DOHH2 (cell line): Measurements from ENCODE around the gene PRR16.
"Not testable (repeated sequence)": the region's sequence is repeated elsewhere in the genome, so short reads cannot be mapped to it uniquely, and the experiment has no call there.

ENCODE experiments used
- H3F3A ChIP-seq: fragments of 200-600 bp; sonication (generic), shearing (Covaris generic); 2 replicates; pipeline ENCODE4 v1.6.0; 2016; ENCODE audit warnings: antibody characterized with exemption, mild to moderate bottlenecking; ENCODE audit not compliant: control insufficient read depth, insufficient read depth
- H3K27ac ChIP-seq: fragments of 200-600 bp; sonication (generic); 2 replicates; pipeline ENCODE4 v1.5.1; 2014; ENCODE audit warnings: low read depth, mild to moderate bottlenecking, low read length, moderate library complexity
- H3K27me3 ChIP-seq: fragments of 200-600 bp; sonication (generic); 2 replicates; pipeline ENCODE4 v1.6.1; 2014; ENCODE audit warnings: mild to moderate bottlenecking, low read length, mixed read lengths; ENCODE audit not compliant: control insufficient read depth
- H3K36me3 ChIP-seq: fragments of 200-600 bp; sonication (generic); 2 replicates; pipeline ENCODE4 v1.6.1; 2014; ENCODE audit warnings: mild to moderate bottlenecking, low read length, moderate library complexity, mixed read lengths; ENCODE audit not compliant: control insufficient read depth
- H3K4me1 ChIP-seq: fragments of 200-600 bp; sonication (generic); 2 replicates; pipeline ENCODE4 v1.6.1; 2014; ENCODE audit warnings: mild to moderate bottlenecking, low read length, mixed read lengths; ENCODE audit not compliant: control insufficient read depth
- H3K4me2 ChIP-seq: fragments of 200-600 bp; sonication (generic); 2 replicates; pipeline ENCODE4 v1.6.0; 2014; ENCODE audit warnings: mild to moderate bottlenecking, low read length, moderate library complexity
- H3K4me3 ChIP-seq: fragments of 200-600 bp; sonication (generic); 2 replicates; pipeline ENCODE4 v1.5.1; 2014; ENCODE audit warnings: mild to moderate bottlenecking, low read length, mixed read lengths
- H3K79me2 ChIP-seq: fragments of 200-600 bp; sonication (generic); 2 replicates; pipeline ENCODE4 v1.6.1; 2014; ENCODE audit warnings: mild to moderate bottlenecking, low read length, mixed read lengths; ENCODE audit not compliant: control insufficient read depth
- H3K9me2 ChIP-seq: fragments of 200-600 bp; sonication (generic); replicated peaks from 2 replicates; pipeline ENCODE4 v1.6.1; 2014; ENCODE audit warnings: mild to moderate bottlenecking, low read length, mixed read lengths; ENCODE audit not compliant: control insufficient read depth
- H3K9me3 ChIP-seq: fragments of 200-600 bp; sonication (generic); 2 replicates; pipeline ENCODE4 v1.6.1; 2014; ENCODE audit warnings: antibody characterized with exemption, low read length, mixed read lengths; ENCODE audit not compliant: control insufficient read depth, insufficient read depth
- H4K20me1 ChIP-seq: fragments of 200-600 bp; sonication (generic); 2 replicates; pipeline ENCODE4 v1.6.0; 2014; ENCODE audit warnings: low read depth, mild to moderate bottlenecking, antibody characterized with exemption, low read length, moderate library complexity; ENCODE audit not compliant: control insufficient read depth, insufficient read depth
- CTCF ChIP-seq: fragments of 200-600 bp; sonication (generic); IDR thresholded peaks from one replicate; pipeline ENCODE4 v1.5.1; 2014; ENCODE audit warnings: antibody characterized with exemption, mild to moderate bottlenecking, low read depth, low read length; ENCODE audit not compliant: poor library complexity, severe bottlenecking
- EZH2phosphoT487 ChIP-seq: fragments of 200-600 bp; sonication (generic); IDR thresholded peaks from 2 replicates; pipeline ENCODE4 v1.6.1; 2017; ENCODE audit warnings: borderline replicate concordance, mild to moderate bottlenecking, antibody characterized with exemption, low read length, moderate library complexity, mixed read lengths

The PRR16 gene

GRCh38 chr5:120456006-120456405 lies 8.1 kb upstream of the PRR16 start:
- Histone ChIP-seq H3K4me1 (peaks cover 6% of the 10 kb centered on the region), H3F3A (no peaks in the 10 kb centered on the region), H3K27ac (no peak overlapping the region), H3K9me2 (no peaks in the 10 kb centered on the region), H3K79me2 (no peaks in the 10 kb centered on the region), H3K36me3 (no peaks in the 10 kb centered on the region), H3K4me2 (no peak overlapping the region), H4K20me1 (no peaks in the 10 kb centered on the region), H3K27me3 (no peaks in the 10 kb centered on the region), H3K9me3 (no peaks in the 10 kb centered on the region), H3K4me3 (no peak overlapping the region)
- TF ChIP-seq CTCF (no peak), EZH2phosphoT487 (no peak)

GRCh38 chr5:120457839-120458507 lies 6.1 kb upstream of the PRR16 start:
- no peaks in the 10 kb centered on the region for H3K9me2 ChIP-seq
- H3K4me2 ChIP-seq = peak overlapping the region; percentile 69
- H3K79me2 ChIP-seq = no peaks in the 10 kb centered on the region
- peaks cover 9% of the 10 kb centered on the region for H3K4me1 ChIP-seq
- H4K20me1 ChIP-seq = no peaks in the 10 kb centered on the region
- no peak overlapping the region; the same call in 1 of the 2 replicates for H3K27ac ChIP-seq
- no peaks in the 10 kb centered on the region for H3K36me3 ChIP-seq
- H3K4me3 ChIP-seq = peak overlapping the region; percentile 72
- no peaks in the 10 kb centered on the region for H3K9me3 ChIP-seq
- H3F3A ChIP-seq = no peaks in the 10 kb centered on the region
- TF ChIP-seq EZH2phosphoT487 (no peak), CTCF (peak; percentile 69)
- no peaks in the 10 kb centered on the region for H3K27me3 ChIP-seq

- not testable (repeated sequence) for H3K27me3 ChIP-seq, H3K79me2 ChIP-seq, H3K9me2 ChIP-seq, H3K36me3 ChIP-seq, H3F3A ChIP-seq, H4K20me1 ChIP-seq, H3K27ac ChIP-seq, H3K9me3 ChIP-seq
- peak overlapping the region; percentile 72 for H3K4me3 ChIP-seq
- TF ChIP-seq CTCF = peak; percentile 0
- peaks cover 14% of the 10 kb centered on the region for H3K4me1 ChIP-seq
- H3K4me2 ChIP-seq = peak overlapping the region; percentile 69
These were observed 5.6 kb upstream of the PRR16 start for GRCh38 chr5:120458508-120458847.
